ENCODE data around the gene ZBTB12.

DNA sequence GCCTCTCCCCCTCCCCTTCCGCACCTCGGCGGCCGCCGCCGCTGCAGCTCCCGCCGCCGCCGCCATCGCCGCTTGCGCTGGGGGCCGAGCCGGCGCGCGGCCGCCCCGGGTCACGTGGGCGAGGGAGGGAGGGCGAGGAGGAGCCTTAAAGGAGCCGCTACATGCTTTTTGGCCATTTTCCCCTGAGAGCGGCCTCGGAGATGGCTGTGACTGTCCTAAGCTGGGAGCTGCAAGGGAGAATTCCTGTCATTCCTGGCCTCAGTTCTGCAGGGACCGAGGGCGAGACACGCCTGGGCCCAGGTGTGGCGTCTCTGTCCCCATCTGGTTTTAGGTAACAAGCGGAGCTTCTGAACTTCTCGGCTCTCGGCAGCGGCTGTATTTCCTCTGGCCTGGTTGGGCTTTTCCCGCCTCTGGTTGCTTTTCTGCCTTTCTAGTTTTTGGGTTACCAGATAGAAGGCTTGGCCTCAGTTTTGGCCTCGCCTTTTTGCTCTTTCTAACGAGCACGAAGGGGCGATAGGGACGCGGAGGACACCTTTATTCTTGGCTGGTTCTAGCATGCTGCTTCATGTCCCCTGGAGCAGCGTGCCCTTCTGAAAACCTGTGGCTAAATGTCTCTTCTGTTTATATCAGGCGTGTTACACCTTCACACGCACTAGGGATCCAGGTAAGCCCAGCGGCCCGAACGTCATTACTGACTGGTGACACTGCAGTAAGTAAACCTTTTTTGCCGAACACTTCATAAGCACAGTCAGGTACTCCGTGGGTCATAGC is 4.1 kb downstream of the ZBTB12 start, which contains the start of gene EHMT2:
- TF ChIP-seq CTCF (IDR thresholded peaks at IDR 0.05; ENCODE audit: control extremely low read depth in 1 of 3, insufficient read depth in 1 of 3, low read depth in 1 of 3, low read length in 3 of 3) (no peak), MAX (IDR thresholded peaks at IDR 0.05) (peak; percentile 62), SIN3A (conservative IDR thresholded peaks at IDR 0.05 in 1 of 2, IDR thresholded peaks at IDR 0.05 in 1 of 2; ENCODE audit: low read depth in 1 of 2, low read length in 2 of 2) (peak; percentile 61 to 75; a peak in 2 of 4 replicates), POLR2AphosphoS5 (IDR thresholded peaks at IDR 0.05; ENCODE audit: low read depth, low read length) (peak; percentile 74), TEAD4 (IDR thresholded peaks at IDR 0.05; ENCODE audit: low read depth, low read length) (peak; percentile 68), POLR2A (IDR thresholded peaks at IDR 0.05; ENCODE audit: control extremely low read depth in 1 of 2, low read depth in 2 of 2, low read length in 2 of 2) (peak; percentile 72 to 84), JUND (IDR thresholded peaks at IDR 0.05; ENCODE audit: low read length) (no peak), ZNF274 (IDR thresholded peaks at IDR 0.05; ENCODE audit: borderline replicate concordance, extremely low read depth, low read length) (no peak), NRF1 (IDR thresholded peaks at IDR 0.05; ENCODE audit: low read depth, low read length) (no peak), PHF8 (conservative IDR thresholded peaks at IDR 0.05; ENCODE audit: low read depth, low read length) (no peak; the same call in 1 of the 2 replicates)
